ENCODE measurements around the gene GRID1. TPM values are rescaled to one million over a fixed set of nuclear protein-coding genes. Genes with fewer than 3 reads are reported as not detected.

GRID1 gene
- total RNA-seq, 1 donor from 2014 or later: 9.2 TPM

GRCh38 chr10:86067436-86068050, 299.1 kb downstream of the GRID1 start:
- Mint-ChIP-seq H3K27me3 (peaks cover 18% of the 10 kb centered on the region), H3K27ac (no peak overlapping the region), H3K4me1 (ENCODE audit: unreplicated experiment) (no peaks in the 10 kb centered on the region), H3K36me3 (no peaks in the 10 kb centered on the region), H3K9me3 (no peaks in the 10 kb centered on the region), H3K4me3 (no peak overlapping the region)
- no peak for DNase-seq (ENCODE audit: extremely low spot score, unreplicated experiment)
- TF ChIP-seq CTCF (conservative IDR thresholded peaks at IDR 0.05): no peak

- Mint-ChIP-seq H3K4me3 (no peak overlapping the region), H3K27me3 (peaks cover 16% of the 10 kb centered on the region), H3K9me3 (no peaks in the 10 kb centered on the region), H3K36me3 (no peaks in the 10 kb centered on the region), H3K4me1 (ENCODE audit: unreplicated experiment) (no peaks in the 10 kb centered on the region), H3K27ac (no peak overlapping the region)
- no peak for DNase-seq (ENCODE audit: extremely low spot score, unreplicated experiment)
- no peak for TF ChIP-seq CTCF (conservative IDR thresholded peaks at IDR 0.05)
These were observed 299.9 kb downstream of the GRID1 start for GRCh38 chr10:86066696-86067095.

- Mint-ChIP-seq H3K9me3 (no peaks in the 10 kb centered on the region), H3K27me3 (peaks cover 15% of the 10 kb centered on the region), H3K27ac (no peak overlapping the region), H3K4me3 (no peak overlapping the region), H3K36me3 (no peaks in the 10 kb centered on the region), H3K4me1 (ENCODE audit: unreplicated experiment) (no peaks in the 10 kb centered on the region)
- no peak for DNase-seq (ENCODE audit: extremely low spot score, unreplicated experiment)
- no peak for TF ChIP-seq CTCF (conservative IDR thresholded peaks at IDR 0.05)
These were observed 300.8 kb downstream of the GRID1 start for GRCh38 chr10:86065711-86066251.

- Mint-ChIP-seq H3K4me1 (ENCODE audit: unreplicated experiment) (no peaks in the 10 kb centered on the region), H3K9me3 (no peaks in the 10 kb centered on the region), H3K36me3 (no peaks in the 10 kb centered on the region), H3K27me3 (peaks cover 15% of the 10 kb centered on the region), H3K27ac (no peak overlapping the region), H3K4me3 (no peak overlapping the region)
- no peak for TF ChIP-seq CTCF (conservative IDR thresholded peaks at IDR 0.05)
- no peak for DNase-seq (ENCODE audit: extremely low spot score, unreplicated experiment)
These were observed 301.5 kb downstream of the GRID1 start for GRCh38 chr10:86064931-86065662.

GRCh38 chr10:86064219-86064618, 302.4 kb downstream of the GRID1 start:
- Mint-ChIP-seq H3K9me3 (no peaks in the 10 kb centered on the region), H3K4me3 (no peak overlapping the region), H3K27ac (no peak overlapping the region), H3K36me3 (no peaks in the 10 kb centered on the region), H3K27me3 (peaks cover 15% of the 10 kb centered on the region), H3K4me1 (ENCODE audit: unreplicated experiment) (no peaks in the 10 kb centered on the region)
- no peak for DNase-seq (ENCODE audit: extremely low spot score, unreplicated experiment)
- no peak for TF ChIP-seq CTCF (conservative IDR thresholded peaks at IDR 0.05)

Data from type B pancreatic cell (in vitro differentiated cells).